WTC11 (cell line): Measurements from ENCODE around the gene EYA2. TPM values are rescaled to one million over a fixed set of nuclear protein-coding genes. Genes with fewer than 3 reads are reported as not detected.

Experiments
- ATAC-seq: fragments of 200-7000 bp; cut with Tn5 transposase; 2 replicates; pipeline ENCODE4 v1.10.0; 2021; ENCODE audit warnings: mild to moderate bottlenecking, moderate library complexity
- CTCF ChIA-PET: fragments of 300-600 bp; sonication (Branson Sonifier 250); formaldehyde crosslinking; loops from one replicate; lab custom pipeline; 2021; ENCODE audit warnings: antibody characterized with exemption; lab: Charles Lee
- POLR2A ChIA-PET: fragments of 350-600 bp; sonication (Branson Sonifier 250); formaldehyde crosslinking; loops from one replicate; lab custom pipeline; 2021; ENCODE audit warnings: antibody characterized with exemption; lab: Charles Lee
- DNase-seq: peaks from one replicate; pipeline ENCODE4 v3.0.0; 2021; ENCODE audit warnings: low spot score
- H3K27ac Mint-ChIP-seq: 2 replicates; pipeline ENCODE4 v1.8.0; 2021; ENCODE audit warnings: mixed read lengths
- H3K27me3 Mint-ChIP-seq: 2 replicates; pipeline ENCODE4 v1.8.0; 2021; ENCODE audit warnings: low read depth, mild to moderate bottlenecking, moderate library complexity, mixed read lengths
- H3K36me3 Mint-ChIP-seq: 2 replicates; pipeline ENCODE4 v1.8.0; 2021; ENCODE audit warnings: mixed read lengths
- H3K4me1 Mint-ChIP-seq: 2 replicates; pipeline ENCODE4 v1.8.0; 2022; ENCODE audit warnings: mixed read lengths
- H3K4me3 Mint-ChIP-seq: 2 replicates; pipeline ENCODE4 v1.8.0; 2021; ENCODE audit warnings: mild to moderate bottlenecking, moderate library complexity, mixed read lengths
- H3K9me3 Mint-ChIP-seq: 2 replicates; pipeline ENCODE4 v1.8.0; 2021; ENCODE audit warnings: mixed read lengths
- AFF4 ChIP-seq: sonication (generic); formaldehyde crosslinking; IDR thresholded peaks from 2 replicates; pipeline ENCODE4 v1.8.1; 2023; ENCODE audit warnings: mild to moderate bottlenecking, missing genetic modification reagents, borderline replicate concordance
- CBFB ChIP-seq: sonication (generic); formaldehyde crosslinking; IDR thresholded peaks from 2 replicates; pipeline ENCODE4 v1.8.1; 2022; ENCODE audit warnings: mild to moderate bottlenecking, low read depth, missing genetic modification reagents
- CREM ChIP-seq: sonication (generic); formaldehyde crosslinking; IDR thresholded peaks from 2 replicates; pipeline ENCODE4 v1.8.1; 2022; ENCODE audit warnings: mild to moderate bottlenecking, missing genetic modification reagents, moderate library complexity
- FOXJ3 ChIP-seq: sonication (generic); formaldehyde crosslinking; IDR thresholded peaks from 2 replicates; pipeline ENCODE4 v1.9.0; 2021; ENCODE audit warnings: missing genetic modification reagents, mild to moderate bottlenecking, borderline replicate concordance
- GRHL2 ChIP-seq: fragments of 250-450 bp; sonication (Bioruptor Pico); IDR thresholded peaks from 2 replicates; pipeline ENCODE4 v1.8.0; 2022; ENCODE audit warnings: mild to moderate bottlenecking, moderate library complexity; ENCODE audit not compliant: insufficient replicate concordance, severe bottlenecking
- IRF2 ChIP-seq: sonication (generic); formaldehyde crosslinking; IDR thresholded peaks from 2 replicates; pipeline ENCODE4 v1.8.0; 2022; ENCODE audit warnings: low read depth, missing genetic modification reagents, borderline replicate concordance
- JAZF1 ChIP-seq: fragments of 250-450 bp; sonication (Bioruptor Pico); IDR thresholded peaks from 2 replicates; pipeline ENCODE4 v1.9.0; 2021; ENCODE audit warnings: moderate library complexity, mild to moderate bottlenecking, inconsistent platforms
- KAT7 ChIP-seq: sonication (generic); formaldehyde crosslinking; IDR thresholded peaks from 2 replicates; pipeline ENCODE4 v1.8.1; 2023; ENCODE audit warnings: missing genetic modification reagents, mild to moderate bottlenecking, borderline replicate concordance
- PRDM15 ChIP-seq: sonication (generic); formaldehyde crosslinking; IDR thresholded peaks from 2 replicates; pipeline ENCODE4 v1.8.0; 2022; ENCODE audit warnings: missing genetic modification reagents
- SMAD3 ChIP-seq: sonication (generic); formaldehyde crosslinking; IDR thresholded peaks from 2 replicates; pipeline ENCODE4 v1.8.0; 2022; ENCODE audit warnings: missing genetic modification reagents, mild to moderate bottlenecking, borderline replicate concordance
- SP1 ChIP-seq: sonication (generic); formaldehyde crosslinking; conservative IDR thresholded peaks from 2 replicates; pipeline ENCODE4 v1.8.1; 2022; ENCODE audit warnings: missing genetic modification reagents
- TP53 ChIP-seq: sonication (generic); formaldehyde crosslinking; IDR thresholded peaks from 2 replicates; pipeline ENCODE4 v1.8.1; 2023; ENCODE audit warnings: mild to moderate bottlenecking, missing genetic modification reagents
- USF2 ChIP-seq: sonication (generic); formaldehyde crosslinking; IDR thresholded peaks from 2 replicates; pipeline ENCODE4 v1.8.1; 2023; ENCODE audit warnings: mild to moderate bottlenecking, missing genetic modification reagents, moderate library complexity
- ZNF423 ChIP-seq: fragments of 250-450 bp; sonication (Bioruptor Pico); IDR thresholded peaks from 2 replicates; pipeline ENCODE4 v2.1.2; 2022; ENCODE audit warnings: mild to moderate bottlenecking, moderate library complexity
- total RNA-seq: library from RNA; stranded (reverse); gene quantifications from 3 replicates; pipeline ENCODE4 v1.2.3, GENCODE V29; 2021
- TF ChIP-seq, protein P1 (sequence below): sonication (generic); formaldehyde crosslinking; IDR thresholded peaks from 2 replicates; pipeline ENCODE4 v1.8.0; 2023; ENCODE audit warnings: missing genetic modification reagents
- TF ChIP-seq, protein P2 (sequence below): sonication (generic); formaldehyde crosslinking; conservative IDR thresholded peaks from 2 replicates; pipeline ENCODE4 v1.8.1; 2023; ENCODE audit warnings: mild to moderate bottlenecking, low read depth, missing genetic modification reagents, moderate library complexity

The EYA2 gene
- total RNA-seq, 1 experiment from 2014 or later = 1.5 TPM

DNA sequence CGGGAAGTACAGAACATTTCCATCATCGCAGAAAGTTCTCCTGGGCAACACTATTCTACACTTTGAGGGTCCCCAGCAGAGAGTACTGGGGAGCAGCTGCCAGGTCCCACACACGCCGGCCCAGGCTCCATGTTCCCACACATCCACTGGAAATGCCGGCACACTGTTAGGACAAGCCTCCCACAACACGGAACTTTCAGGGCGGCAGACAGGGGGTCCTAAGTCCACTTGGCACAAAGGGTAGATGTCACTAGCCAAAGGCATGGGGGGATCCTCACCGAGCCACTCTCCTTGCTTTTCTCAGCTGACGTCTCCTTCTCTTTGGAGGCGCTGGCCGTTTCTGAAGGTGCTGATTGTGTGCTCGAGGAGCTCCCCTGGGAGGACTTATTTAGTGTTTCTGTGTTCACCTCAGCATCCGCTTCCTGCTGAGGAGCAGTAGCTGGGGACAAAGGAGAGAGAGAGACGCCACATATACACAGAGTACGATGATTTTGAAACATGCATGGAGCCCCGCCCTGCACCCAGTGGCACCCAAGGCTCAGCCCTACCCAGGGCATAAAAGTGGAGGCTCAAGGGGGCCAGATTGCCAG, 326.5 kb downstream of the EYA2 start:
- no peak; the same call in 1 of the 2 replicates for ATAC-seq
- Mint-ChIP-seq H3K27me3 (no peaks in the 10 kb centered on the region), H3K27ac (peak overlapping the region; percentile 72; the same call in 1 of the 2 replicates), H3K4me1 (no peaks in the 10 kb centered on the region), H3K36me3 (peaks cover 82% of the 10 kb centered on the region)
- DNase-seq = no peak
- CTCF ChIA-PET = interaction anchor here (0.6 to 6.6 kb wide), 5 partner anchors 15 to 218 kb away, joined by 3 to 37 read pairs (median 3); no protein-coding TSS in a partner anchor
- TF ChIP-seq, protein P1, sequence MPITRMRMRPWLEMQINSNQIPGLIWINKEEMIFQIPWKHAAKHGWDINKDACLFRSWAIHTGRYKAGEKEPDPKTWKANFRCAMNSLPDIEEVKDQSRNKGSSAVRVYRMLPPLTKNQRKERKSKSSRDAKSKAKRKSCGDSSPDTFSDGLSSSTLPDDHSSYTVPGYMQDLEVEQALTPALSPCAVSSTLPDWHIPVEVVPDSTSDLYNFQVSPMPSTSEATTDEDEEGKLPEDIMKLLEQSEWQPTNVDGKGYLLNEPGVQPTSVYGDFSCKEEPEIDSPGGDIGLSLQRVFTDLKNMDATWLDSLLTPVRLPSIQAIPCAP (CRISPR knock-in tag) = no peak
- TF ChIP-seq CREM = no peak
- no peak for TF ChIP-seq JAZF1 (CRISPR knock-in tag)
- no peak for TF ChIP-seq CBFB (CRISPR knock-in tag)
- TF ChIP-seq, protein P2, sequence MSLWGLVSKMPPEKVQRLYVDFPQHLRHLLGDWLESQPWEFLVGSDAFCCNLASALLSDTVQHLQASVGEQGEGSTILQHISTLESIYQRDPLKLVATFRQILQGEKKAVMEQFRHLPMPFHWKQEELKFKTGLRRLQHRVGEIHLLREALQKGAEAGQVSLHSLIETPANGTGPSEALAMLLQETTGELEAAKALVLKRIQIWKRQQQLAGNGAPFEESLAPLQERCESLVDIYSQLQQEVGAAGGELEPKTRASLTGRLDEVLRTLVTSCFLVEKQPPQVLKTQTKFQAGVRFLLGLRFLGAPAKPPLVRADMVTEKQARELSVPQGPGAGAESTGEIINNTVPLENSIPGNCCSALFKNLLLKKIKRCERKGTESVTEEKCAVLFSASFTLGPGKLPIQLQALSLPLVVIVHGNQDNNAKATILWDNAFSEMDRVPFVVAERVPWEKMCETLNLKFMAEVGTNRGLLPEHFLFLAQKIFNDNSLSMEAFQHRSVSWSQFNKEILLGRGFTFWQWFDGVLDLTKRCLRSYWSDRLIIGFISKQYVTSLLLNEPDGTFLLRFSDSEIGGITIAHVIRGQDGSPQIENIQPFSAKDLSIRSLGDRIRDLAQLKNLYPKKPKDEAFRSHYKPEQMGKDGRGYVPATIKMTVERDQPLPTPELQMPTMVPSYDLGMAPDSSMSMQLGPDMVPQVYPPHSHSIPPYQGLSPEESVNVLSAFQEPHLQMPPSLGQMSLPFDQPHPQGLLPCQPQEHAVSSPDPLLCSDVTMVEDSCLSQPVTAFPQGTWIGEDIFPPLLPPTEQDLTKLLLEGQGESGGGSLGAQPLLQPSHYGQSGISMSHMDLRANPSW = no peak
- no peak for TF ChIP-seq AFF4 (CRISPR knock-in tag)
- no peak for TF ChIP-seq SMAD3 (CRISPR knock-in tag)
- TF ChIP-seq SP1 (CRISPR knock-in tag) = no peak
- no peak for TF ChIP-seq TP53
- TF ChIP-seq GRHL2 (CRISPR knock-in tag) = no peak
- TF ChIP-seq FOXJ3 (CRISPR knock-in tag) = no peak
- no peak for TF ChIP-seq IRF2 (CRISPR knock-in tag)
- no peak for TF ChIP-seq USF2 (CRISPR knock-in tag)
- TF ChIP-seq KAT7 = no peak
- TF ChIP-seq, all 79 proteins: peak for 0
- POLR2A ChIA-PET = no interaction called here
- Mint-ChIP-seq H3K9me3 (no peaks in the 10 kb centered on the region), H3K4me3 (no peak overlapping the region)

DNA sequence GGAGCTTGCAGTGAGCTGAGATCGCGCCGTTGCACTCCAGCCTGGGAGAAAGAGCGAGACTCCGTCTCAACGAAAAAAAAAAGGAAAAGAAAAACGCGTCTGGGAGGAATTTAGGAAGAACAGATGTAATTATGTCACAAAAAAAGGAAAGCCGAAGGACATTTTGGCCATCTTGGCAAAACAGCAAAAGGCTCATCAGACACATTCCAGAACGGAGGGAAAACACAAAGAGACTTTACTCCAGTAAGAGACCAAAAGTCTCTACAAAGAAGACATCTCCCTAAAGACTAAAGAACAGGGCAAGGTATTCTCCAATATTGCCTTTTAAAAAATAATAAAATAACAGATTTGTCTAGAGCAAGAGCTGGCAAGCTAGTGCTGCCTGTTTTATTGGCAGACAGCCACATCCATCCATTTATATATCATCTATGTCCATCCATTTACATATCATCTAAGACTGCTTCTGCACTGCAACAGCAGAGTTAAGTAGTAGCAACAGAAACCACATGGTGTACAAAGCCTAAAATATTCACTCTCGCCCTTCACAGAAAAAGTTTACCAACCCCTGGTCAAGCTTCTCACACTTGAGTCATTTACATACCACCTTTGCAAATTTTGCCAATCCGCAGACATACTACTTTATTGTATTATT, 328.0 kb downstream of the EYA2 start:
- peak overlapping the region; percentile 85 for H3K27ac Mint-ChIP-seq
- no peaks in the 10 kb centered on the region for H3K27me3 Mint-ChIP-seq
- ChIA-PET CTCF (interaction anchor here (1.5 to 6.6 kb wide), 2 partner anchors 17 to 162 kb away, joined by 4 to 37 read pairs; no protein-coding TSS in a partner anchor), POLR2A (interaction anchor here (0.6 kb wide), 1 partner anchor 169 kb away, joined by 3 read pairs; no protein-coding TSS in a partner anchor)
- no peaks in the 10 kb centered on the region for H3K4me1 Mint-ChIP-seq
- peaks cover 84% of the 10 kb centered on the region for H3K36me3 Mint-ChIP-seq
- no peak overlapping the region for H3K4me3 Mint-ChIP-seq
- H3K9me3 Mint-ChIP-seq = no peaks in the 10 kb centered on the region
- ATAC-seq (no peak), DNase-seq (no peak)
- TF ChIP-seq PRDM15 (CRISPR knock-in tag) = no peak
- no peak for TF ChIP-seq ZNF423
- TF ChIP-seq, protein P2 = no peak
